Fibroblast of lung (primary cell): ENCODE results near the gene UBL4B. TPM values are rescaled to one million over a fixed set of nuclear protein-coding genes. Genes with fewer than 3 reads are reported as not detected.

Experiments
- DNase-seq, 2 donors: peaks; one replicate each; pipeline versions ENCODE4 v3.0.0 to v3.0.0-alpha.2; 2010; ENCODE audit warnings: low read depth in 2 of 2
- H2AFZ ChIP-seq: 2 replicates; pipeline ENCODE4 v1.5.1; 2012; ENCODE audit warnings: low read length, control low read depth, inconsistent platforms
- H3K27ac ChIP-seq: 2 replicates; pipeline ENCODE4 v1.5.1; 2011; ENCODE audit warnings: low read length, control low read depth; ENCODE audit not compliant: insufficient read depth
- H3K27me3 ChIP-seq: 2 replicates; pipeline ENCODE4 v1.5.1; 2011; ENCODE audit warnings: mild to moderate bottlenecking, low read length; ENCODE audit not compliant: control insufficient read depth, insufficient read depth
- H3K36me3 ChIP-seq: 2 replicates; pipeline ENCODE4 v1.5.1; 2011; ENCODE audit warnings: low read length; ENCODE audit not compliant: control insufficient read depth, insufficient read depth
- H3K4me1 ChIP-seq: 2 replicates; pipeline ENCODE4 v1.5.1; 2011; ENCODE audit warnings: low read length; ENCODE audit not compliant: control insufficient read depth, insufficient read depth; ENCODE audit errors: extremely low read depth
- H3K4me2 ChIP-seq: 2 replicates; pipeline ENCODE4 v1.5.1; 2011; ENCODE audit warnings: low read length, control low read depth; ENCODE audit not compliant: insufficient read depth; ENCODE audit errors: extremely low read depth
- H3K4me3 ChIP-seq, 4 experiments: fragments of 200-600 bp in 1 of 4; sonication (generic) in 1 of 4; replicated peaks in 1 of 4; 2 replicates each; pipeline ENCODE4 v1.5.1; 2011 to 2016; ENCODE audit warnings: low read length in 4 of 4, low read depth in 3 of 4, mild to moderate bottlenecking in 3 of 4, control low read depth in 2 of 4, inconsistent platforms in 1 of 4, mixed read lengths in 1 of 4; ENCODE audit not compliant: insufficient read depth in 1 of 4; ENCODE audit errors: control extremely low read depth in 1 of 4
- H3K79me2 ChIP-seq: 2 replicates; pipeline ENCODE4 v1.5.1; 2012; ENCODE audit warnings: mild to moderate bottlenecking, low read length, inconsistent platforms; ENCODE audit not compliant: control insufficient read depth, insufficient read depth
- H3K9ac ChIP-seq: 2 replicates; pipeline ENCODE4 v1.5.1; 2011; ENCODE audit warnings: mild to moderate bottlenecking, low read length, control low read depth; ENCODE audit not compliant: insufficient read depth
- H3K9me3 ChIP-seq: 2 replicates; pipeline ENCODE4 v1.5.1; 2012; ENCODE audit warnings: low read depth, low read length; ENCODE audit not compliant: control insufficient read depth, insufficient read depth
- H4K20me1 ChIP-seq: 2 replicates; pipeline ENCODE4 v1.5.1; 2011; ENCODE audit warnings: low read length; ENCODE audit not compliant: control insufficient read depth, insufficient read depth; ENCODE audit errors: extremely low read depth
- EZH2 ChIP-seq: IDR thresholded peaks from 2 replicates; pipeline ENCODE4 v1.5.1; 2012; ENCODE audit warnings: low read length, control low read depth, mild to moderate bottlenecking; ENCODE audit errors: missing control alignments
- polyA plus RNA-seq, 2 donors: library from polyadenylated mRNA; depleted of rRNA in 1 of 2; stranded (reverse) in 1 of 2; unstranded in 1 of 2; fragments of >200 nt; gene quantifications; 2 replicates each; pipeline ENCODE4 v1.2.1, GENCODE V29; 2011 to 2012; ENCODE audit warnings: missing spikeins in 1 of 2
- total RNA-seq: library from RNA; depleted of rRNA; stranded (reverse); fragments of >200 nt; gene quantifications from 2 replicates; pipeline ENCODE4 v1.2.1, GENCODE V29; 2014
- TF ChIP-seq, protein P1 (sequence below), 2 donors: IDR thresholded peaks in 1 of 2; conservative IDR thresholded peaks in 1 of 2; 1 replicate in 1 of 2; 2 replicates in 1 of 2; pipeline ENCODE4 v1.5.1; 2011 to 2012; ENCODE audit warnings: low read length in 2 of 2, control low read depth in 1 of 2, inconsistent platforms in 1 of 2, low read depth in 1 of 2, mild to moderate bottlenecking in 1 of 2

Gene UBL4B
- total and polyA plus RNA-seq, 2 donors (not counting 1 experiment from before 2014, with no cell fraction given) = not detected

DNA sequence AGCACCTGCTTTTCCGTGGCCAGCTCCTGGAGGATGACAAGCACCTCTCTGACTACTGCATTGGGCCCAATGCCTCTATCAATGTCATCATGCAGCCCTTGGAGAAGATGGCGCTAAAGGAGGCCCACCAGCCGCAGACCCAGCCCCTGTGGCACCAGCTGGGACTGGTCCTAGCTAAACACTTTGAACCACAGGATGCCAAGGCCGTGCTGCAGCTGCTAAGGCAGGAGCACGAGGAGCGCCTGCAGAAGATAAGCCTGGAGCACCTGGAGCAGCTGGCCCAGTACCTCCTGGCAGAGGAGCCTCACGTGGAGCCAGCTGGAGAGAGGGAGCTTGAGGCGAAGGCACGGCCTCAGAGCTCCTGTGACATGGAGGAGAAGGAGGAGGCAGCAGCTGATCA is 413 bp downstream of the UBL4B start:
- no peaks in the 10 kb centered on the region for H4K20me1 ChIP-seq
- no peak overlapping the region for H3K4me3 ChIP-seq
- no peak overlapping the region for H2AFZ ChIP-seq
- no peak overlapping the region for H3K4me2 ChIP-seq
- TF ChIP-seq, protein P1, sequence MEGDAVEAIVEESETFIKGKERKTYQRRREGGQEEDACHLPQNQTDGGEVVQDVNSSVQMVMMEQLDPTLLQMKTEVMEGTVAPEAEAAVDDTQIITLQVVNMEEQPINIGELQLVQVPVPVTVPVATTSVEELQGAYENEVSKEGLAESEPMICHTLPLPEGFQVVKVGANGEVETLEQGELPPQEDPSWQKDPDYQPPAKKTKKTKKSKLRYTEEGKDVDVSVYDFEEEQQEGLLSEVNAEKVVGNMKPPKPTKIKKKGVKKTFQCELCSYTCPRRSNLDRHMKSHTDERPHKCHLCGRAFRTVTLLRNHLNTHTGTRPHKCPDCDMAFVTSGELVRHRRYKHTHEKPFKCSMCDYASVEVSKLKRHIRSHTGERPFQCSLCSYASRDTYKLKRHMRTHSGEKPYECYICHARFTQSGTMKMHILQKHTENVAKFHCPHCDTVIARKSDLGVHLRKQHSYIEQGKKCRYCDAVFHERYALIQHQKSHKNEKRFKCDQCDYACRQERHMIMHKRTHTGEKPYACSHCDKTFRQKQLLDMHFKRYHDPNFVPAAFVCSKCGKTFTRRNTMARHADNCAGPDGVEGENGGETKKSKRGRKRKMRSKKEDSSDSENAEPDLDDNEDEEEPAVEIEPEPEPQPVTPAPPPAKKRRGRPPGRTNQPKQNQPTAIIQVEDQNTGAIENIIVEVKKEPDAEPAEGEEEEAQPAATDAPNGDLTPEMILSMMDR (conservative IDR thresholded peaks at IDR 0.05 in 1 of 2, IDR thresholded peaks at IDR 0.05 in 1 of 2; ENCODE audit: low read depth in 1 of 2, low read length in 2 of 2) = no peak
- TF ChIP-seq EZH2 = no peak
- H3K36me3 ChIP-seq = no peaks in the 10 kb centered on the region
- H3K9me3 ChIP-seq = no peaks in the 10 kb centered on the region
- no peak overlapping the region for H3K27ac ChIP-seq
- no peak for DNase-seq
- H3K79me2 ChIP-seq = no peaks in the 10 kb centered on the region
- H3K27me3 ChIP-seq = peaks cover 33% of the 10 kb centered on the region
- H3K4me1 ChIP-seq = no peaks in the 10 kb centered on the region
- H3K9ac ChIP-seq = no peak overlapping the region

DNA sequence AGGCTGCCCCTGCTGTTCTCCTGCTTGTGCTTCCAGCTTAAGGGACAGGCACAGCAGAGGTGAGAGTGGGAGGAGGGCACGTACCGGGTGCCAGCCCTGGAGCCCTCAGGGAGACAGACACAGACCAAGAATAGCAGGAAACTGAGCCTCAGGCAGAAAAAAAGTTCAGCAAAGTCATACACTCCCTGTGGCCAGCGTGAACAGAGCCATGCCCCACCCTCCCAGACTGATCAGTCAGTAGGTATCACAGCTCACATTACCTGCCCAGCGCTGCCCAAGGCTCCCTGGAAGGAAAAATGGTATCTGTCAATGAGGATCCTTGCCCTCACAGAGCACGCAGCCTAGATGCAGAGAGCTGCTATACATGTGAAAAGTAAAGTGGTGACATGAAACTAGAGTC is 1.3 kb downstream of the UBL4B start:
- H3K27me3 ChIP-seq = peaks cover 33% of the 10 kb centered on the region
- H3K9me3 ChIP-seq = no peaks in the 10 kb centered on the region
- no peaks in the 10 kb centered on the region for H3K36me3 ChIP-seq
- no peak overlapping the region for H2AFZ ChIP-seq
- no peak overlapping the region for H3K4me3 ChIP-seq
- TF ChIP-seq, protein P1 (conservative IDR thresholded peaks at IDR 0.05 in 1 of 2, IDR thresholded peaks at IDR 0.05 in 1 of 2; ENCODE audit: low read depth in 1 of 2, low read length in 2 of 2) = no peak
- TF ChIP-seq EZH2 = no peak
- no peak overlapping the region for H3K27ac ChIP-seq
- H3K9ac ChIP-seq = no peak overlapping the region
- no peaks in the 10 kb centered on the region for H3K4me1 ChIP-seq
- no peaks in the 10 kb centered on the region for H3K79me2 ChIP-seq
- no peak overlapping the region for H3K4me2 ChIP-seq
- no peak for DNase-seq
- no peaks in the 10 kb centered on the region for H4K20me1 ChIP-seq

DNA sequence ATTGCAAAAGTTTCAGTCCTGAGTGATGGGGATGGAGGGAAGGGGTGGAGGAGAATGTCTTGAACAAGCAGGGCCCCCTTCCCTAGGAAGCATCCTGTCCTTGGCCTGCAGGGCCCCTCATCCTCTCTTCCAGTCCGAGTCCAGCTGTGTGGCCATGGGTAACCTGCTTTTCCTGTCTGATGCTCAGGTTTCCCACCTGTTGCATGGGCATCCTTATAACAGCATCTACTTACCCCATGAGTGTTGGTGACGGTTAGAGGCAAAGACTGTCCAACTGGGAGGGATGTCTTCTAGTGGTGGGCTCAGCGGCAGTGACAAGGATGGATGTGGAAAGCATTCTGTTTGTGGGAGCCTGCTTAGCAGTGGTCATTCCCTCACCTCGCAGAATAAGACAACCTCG is 1.9 kb downstream of the UBL4B start:
- Histone ChIP-seq H3K79me2 (no peaks in the 10 kb centered on the region), H3K4me2 (no peak overlapping the region), H3K4me1 (no peaks in the 10 kb centered on the region), H4K20me1 (no peaks in the 10 kb centered on the region), H2AFZ (no peak overlapping the region), H3K9me3 (no peaks in the 10 kb centered on the region), H3K27ac (no peak overlapping the region), H3K9ac (no peak overlapping the region), H3K4me3 (no peak overlapping the region), H3K36me3 (no peaks in the 10 kb centered on the region), H3K27me3 (peaks cover 33% of the 10 kb centered on the region)
- DNase-seq = no peak
- TF ChIP-seq EZH2 = no peak
- TF ChIP-seq, protein P1 (conservative IDR thresholded peaks at IDR 0.05 in 1 of 2, IDR thresholded peaks at IDR 0.05 in 1 of 2; ENCODE audit: low read depth in 1 of 2, low read length in 2 of 2) = no peak
